DOHH2 (cell line): Measurements from ENCODE around the gene MFF.

Source experiments
- H3F3A ChIP-seq: fragments of 200-600 bp; sonication (generic), shearing (Covaris generic); 2 replicates; pipeline ENCODE4 v1.6.0; 2016; ENCODE audit warnings: antibody characterized with exemption, mild to moderate bottlenecking; ENCODE audit not compliant: control insufficient read depth, insufficient read depth
- H3K27ac ChIP-seq: fragments of 200-600 bp; sonication (generic); 2 replicates; pipeline ENCODE4 v1.5.1; 2014; ENCODE audit warnings: low read depth, mild to moderate bottlenecking, low read length, moderate library complexity
- H3K27me3 ChIP-seq: fragments of 200-600 bp; sonication (generic); 2 replicates; pipeline ENCODE4 v1.6.1; 2014; ENCODE audit warnings: mild to moderate bottlenecking, low read length, mixed read lengths; ENCODE audit not compliant: control insufficient read depth
- H3K36me3 ChIP-seq: fragments of 200-600 bp; sonication (generic); 2 replicates; pipeline ENCODE4 v1.6.1; 2014; ENCODE audit warnings: mild to moderate bottlenecking, low read length, moderate library complexity, mixed read lengths; ENCODE audit not compliant: control insufficient read depth
- H3K4me1 ChIP-seq: fragments of 200-600 bp; sonication (generic); 2 replicates; pipeline ENCODE4 v1.6.1; 2014; ENCODE audit warnings: mild to moderate bottlenecking, low read length, mixed read lengths; ENCODE audit not compliant: control insufficient read depth
- H3K4me2 ChIP-seq: fragments of 200-600 bp; sonication (generic); 2 replicates; pipeline ENCODE4 v1.6.0; 2014; ENCODE audit warnings: mild to moderate bottlenecking, low read length, moderate library complexity
- H3K4me3 ChIP-seq: fragments of 200-600 bp; sonication (generic); 2 replicates; pipeline ENCODE4 v1.5.1; 2014; ENCODE audit warnings: mild to moderate bottlenecking, low read length, mixed read lengths
- H3K79me2 ChIP-seq: fragments of 200-600 bp; sonication (generic); 2 replicates; pipeline ENCODE4 v1.6.1; 2014; ENCODE audit warnings: mild to moderate bottlenecking, low read length, mixed read lengths; ENCODE audit not compliant: control insufficient read depth
- H3K9me2 ChIP-seq: fragments of 200-600 bp; sonication (generic); replicated peaks from 2 replicates; pipeline ENCODE4 v1.6.1; 2014; ENCODE audit warnings: mild to moderate bottlenecking, low read length, mixed read lengths; ENCODE audit not compliant: control insufficient read depth
- H3K9me3 ChIP-seq: fragments of 200-600 bp; sonication (generic); 2 replicates; pipeline ENCODE4 v1.6.1; 2014; ENCODE audit warnings: antibody characterized with exemption, low read length, mixed read lengths; ENCODE audit not compliant: control insufficient read depth, insufficient read depth
- H4K20me1 ChIP-seq: fragments of 200-600 bp; sonication (generic); 2 replicates; pipeline ENCODE4 v1.6.0; 2014; ENCODE audit warnings: low read depth, mild to moderate bottlenecking, antibody characterized with exemption, low read length, moderate library complexity; ENCODE audit not compliant: control insufficient read depth, insufficient read depth
- CTCF ChIP-seq: fragments of 200-600 bp; sonication (generic); IDR thresholded peaks from one replicate; pipeline ENCODE4 v1.5.1; 2014; ENCODE audit warnings: antibody characterized with exemption, mild to moderate bottlenecking, low read depth, low read length; ENCODE audit not compliant: poor library complexity, severe bottlenecking
- EZH2phosphoT487 ChIP-seq: fragments of 200-600 bp; sonication (generic); IDR thresholded peaks from 2 replicates; pipeline ENCODE4 v1.6.1; 2017; ENCODE audit warnings: borderline replicate concordance, mild to moderate bottlenecking, antibody characterized with exemption, low read length, moderate library complexity, mixed read lengths

The MFF gene

GRCh38 chr2:227335713-227336112 is 10.7 kb downstream of the MFF start:
- H3K4me1 ChIP-seq = no peaks in the 10 kb centered on the region
- no peak overlapping the region for H3K27ac ChIP-seq
- H3K36me3 ChIP-seq = peaks cover 69% of the 10 kb centered on the region
- H3K27me3 ChIP-seq = no peaks in the 10 kb centered on the region
- H3K79me2 ChIP-seq = peaks cover 8% of the 10 kb centered on the region
- H3K4me3 ChIP-seq = no peak overlapping the region
- no peaks in the 10 kb centered on the region for H3F3A ChIP-seq
- H3K9me3 ChIP-seq = no peaks in the 10 kb centered on the region
- no peaks in the 10 kb centered on the region for H3K9me2 ChIP-seq
- H3K4me2 ChIP-seq = no peak overlapping the region
- no peak for TF ChIP-seq EZH2phosphoT487
- TF ChIP-seq CTCF = no peak
- 0 out of 2 replicates have a peak, but pooled peaks cover 5% of the 10 kb centered on the region for H4K20me1 ChIP-seq

- no peak overlapping the region for H3K27ac ChIP-seq
- TF ChIP-seq CTCF = no peak
- no peak for TF ChIP-seq EZH2phosphoT487
- no peaks in the 10 kb centered on the region for H3K9me3 ChIP-seq
- H3K4me3 ChIP-seq = no peak overlapping the region
- H3K79me2 ChIP-seq = no peaks in the 10 kb centered on the region
- no peaks in the 10 kb centered on the region for H3K4me1 ChIP-seq
- peaks cover 64% of the 10 kb centered on the region for H3K36me3 ChIP-seq
- no peaks in the 10 kb centered on the region for H3K9me2 ChIP-seq
- H4K20me1 ChIP-seq = 0 out of 2 replicates have a peak, but pooled peaks cover 5% of the 10 kb centered on the region
- no peak overlapping the region for H3K4me2 ChIP-seq
- no peaks in the 10 kb centered on the region for H3F3A ChIP-seq
- H3K27me3 ChIP-seq = no peaks in the 10 kb centered on the region
Measured at GRCh38 chr2:227337442-227337841, 12.4 kb downstream of the MFF start.

- Histone ChIP-seq H3K36me3 (peaks cover 61% of the 10 kb centered on the region), H3K79me2 (no peaks in the 10 kb centered on the region), H3K4me1 (no peaks in the 10 kb centered on the region), H3K4me2 (no peak overlapping the region), H3K27ac (no peak overlapping the region), H4K20me1 (no peaks in the 10 kb centered on the region), H3K9me2 (no peaks in the 10 kb centered on the region), H3K9me3 (no peaks in the 10 kb centered on the region), H3K27me3 (no peaks in the 10 kb centered on the region), H3F3A (no peaks in the 10 kb centered on the region), H3K4me3 (no peak overlapping the region)
- TF ChIP-seq CTCF (no peak), EZH2phosphoT487 (no peak)
Measured at GRCh38 chr2:227339098-227339599, 14.1 kb downstream of the MFF start.
